HepG2 (cell line): ENCODE results near the gene HABP4. TPM values are rescaled to one million over a fixed set of nuclear protein-coding genes. Genes with fewer than 3 reads are reported as not detected.

Experiments
- ARNT ChIP-seq: fragments of 450-650 bp; IDR thresholded peaks from 2 replicates; pipeline ENCODE4 v1.6.1; 2017
- ELF4 ChIP-seq: sonication (generic); formaldehyde crosslinking; IDR thresholded peaks from 2 replicates; pipeline ENCODE4 v1.5.0; 2020; ENCODE audit warnings: missing genetic modification reagents, mild to moderate bottlenecking, moderate library complexity, borderline replicate concordance
- FOXK1 ChIP-seq: sonication (generic); formaldehyde crosslinking; IDR thresholded peaks from 2 replicates; pipeline ENCODE4 v1.4.0; 2020; ENCODE audit warnings: low read depth, missing genetic modification reagents, borderline replicate concordance
- HDAC2 ChIP-seq: sonication (generic); formaldehyde crosslinking; IDR thresholded peaks from 2 replicates; pipeline ENCODE4 v1.4.0; 2020; ENCODE audit warnings: missing genetic modification reagents
- IRF9 ChIP-seq: sonication (generic); formaldehyde crosslinking; IDR thresholded peaks from 2 replicates; pipeline ENCODE4 v1.8.0; 2022; ENCODE audit warnings: missing genetic modification reagents, mild to moderate bottlenecking, borderline replicate concordance
- POLR2AphosphoS2 ChIP-seq: IDR thresholded peaks from 2 replicates; pipeline ENCODE4 v1.6.1; 2011; ENCODE audit warnings: low read depth, low read length, improper control_type of control experiment
- PRDM4 ChIP-seq: sonication (generic); formaldehyde crosslinking; IDR thresholded peaks from 2 replicates; pipeline ENCODE4 v1.9.0; 2021; ENCODE audit warnings: missing genetic modification reagents, borderline replicate concordance
- SMAD3 ChIP-seq: sonication (generic); formaldehyde crosslinking; IDR thresholded peaks from 2 replicates; pipeline ENCODE4 v1.4.0; 2020; ENCODE audit warnings: missing genetic modification reagents
- SRSF4 ChIP-seq: fragments of 200-400 bp; formaldehyde crosslinking; IDR thresholded peaks from one replicate; pipeline ENCODE4 v1.6.1; 2018; ENCODE audit warnings: mild to moderate bottlenecking, low read depth, low read length, moderate library complexity; ENCODE audit not compliant: poor library complexity, severe bottlenecking
- TEAD3 ChIP-seq: optimal IDR thresholded peaks from 2 replicates; pipeline ENCODE3; 2016; ENCODE audit warnings: borderline replicate concordance
- ZFP62 ChIP-seq: sonication (generic); formaldehyde crosslinking; IDR thresholded peaks from 2 replicates; pipeline ENCODE4 v1.4.0; 2020; ENCODE audit warnings: missing genetic modification reagents
- ZNF143 ChIP-seq: sonication (generic); formaldehyde crosslinking; IDR thresholded peaks from 2 replicates; pipeline ENCODE4 v1.4.0; 2020; ENCODE audit warnings: missing genetic modification reagents
- ZNF30 ChIP-seq: sonication (generic); formaldehyde crosslinking; IDR thresholded peaks from 2 replicates; pipeline ENCODE4 v1.5.0; 2020; ENCODE audit warnings: mild to moderate bottlenecking, missing genetic modification reagents
- ZNF333 ChIP-seq: sonication (generic); formaldehyde crosslinking; IDR thresholded peaks from 2 replicates; pipeline ENCODE4 v1.4.0; 2020; ENCODE audit warnings: mild to moderate bottlenecking, missing genetic modification reagents, borderline replicate concordance
- ZNF350 ChIP-seq: sonication (generic); formaldehyde crosslinking; IDR thresholded peaks from 2 replicates; pipeline ENCODE4 v1.4.0; 2020; ENCODE audit warnings: mild to moderate bottlenecking, low read depth, missing genetic modification reagents, borderline replicate concordance
- ZNF496 ChIP-seq: sonication (generic); formaldehyde crosslinking; IDR thresholded peaks from 2 replicates; pipeline ENCODE4 v1.8.1; 2023; ENCODE audit warnings: mild to moderate bottlenecking, moderate library complexity, missing genetic modification reagents; ENCODE audit not compliant: insufficient replicate concordance
- ZNF713 ChIP-seq: sonication (generic); formaldehyde crosslinking; IDR thresholded peaks from 2 replicates; pipeline ENCODE4 v1.4.0; 2020; ENCODE audit warnings: mild to moderate bottlenecking, missing genetic modification reagents
- polyA plus RNA-seq, 8 experiments: library from polyadenylated mRNA; depleted of rRNA in 3 of 8; stranded (reverse) in 7 of 8; unstranded in 1 of 8; fragments of >200 nt; fragmentation: Illumina TruSeq in 4 of 8; extraction: Trizol in 4 of 8; gene quantifications; 2 replicates each; pipeline versions ENCODE4 v1.2.1 to v1.2.3, GENCODE V29; 2011 to 2016; ENCODE audit warnings: low read depth in 4 of 8, missing spikeins in 1 of 8, mixed read lengths in 1 of 8; ENCODE audit not compliant: insufficient read depth in 1 of 8
- total RNA-seq, 5 experiments: library from RNA; depleted of rRNA; stranded (reverse); fragments of >200 nt; fragmentation: Illumina TruSeq; extraction: Trizol; gene quantifications; 2 replicates each; pipeline ENCODE4 v1.2.3, GENCODE V29; 2016; ENCODE audit warnings: low read depth in 1 of 5
- TF ChIP-seq, protein P1 (sequence below): sonication (generic); formaldehyde crosslinking; IDR thresholded peaks from 2 replicates; pipeline ENCODE4 v1.8.1; 2023; ENCODE audit warnings: mild to moderate bottlenecking, missing genetic modification reagents
- TF ChIP-seq, protein P2 (sequence below): sonication (generic); formaldehyde crosslinking; IDR thresholded peaks from 2 replicates; pipeline ENCODE4 v1.5.0; 2020; ENCODE audit warnings: missing genetic modification reagents, mild to moderate bottlenecking, borderline replicate concordance
- TF ChIP-seq, protein P3 (sequence below): sonication (generic); formaldehyde crosslinking; IDR thresholded peaks from 2 replicates; pipeline ENCODE4 v1.4.0; 2020; ENCODE audit warnings: mild to moderate bottlenecking, missing genetic modification reagents

HABP4 gene
- total and polyA plus RNA-seq, 2 of the 13 experiments (the other 11 are each of a cell fraction or from before 2014, with no cell fraction given): 14.3 to 26.6 TPM

- TF ChIP-seq, protein P1, sequence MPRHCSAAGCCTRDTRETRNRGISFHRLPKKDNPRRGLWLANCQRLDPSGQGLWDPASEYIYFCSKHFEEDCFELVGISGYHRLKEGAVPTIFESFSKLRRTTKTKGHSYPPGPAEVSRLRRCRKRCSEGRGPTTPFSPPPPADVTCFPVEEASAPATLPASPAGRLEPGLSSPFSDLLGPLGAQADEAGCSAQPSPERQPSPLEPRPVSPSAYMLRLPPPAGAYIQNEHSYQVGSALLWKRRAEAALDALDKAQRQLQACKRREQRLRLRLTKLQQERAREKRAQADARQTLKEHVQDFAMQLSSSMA (CRISPR knock-in tag): peak; percentile 50; the same call in 1 of the 2 replicates
- no peak for TF ChIP-seq ARNT
- TF ChIP-seq HDAC2: peak; percentile 90
- TF ChIP-seq, protein P2, sequence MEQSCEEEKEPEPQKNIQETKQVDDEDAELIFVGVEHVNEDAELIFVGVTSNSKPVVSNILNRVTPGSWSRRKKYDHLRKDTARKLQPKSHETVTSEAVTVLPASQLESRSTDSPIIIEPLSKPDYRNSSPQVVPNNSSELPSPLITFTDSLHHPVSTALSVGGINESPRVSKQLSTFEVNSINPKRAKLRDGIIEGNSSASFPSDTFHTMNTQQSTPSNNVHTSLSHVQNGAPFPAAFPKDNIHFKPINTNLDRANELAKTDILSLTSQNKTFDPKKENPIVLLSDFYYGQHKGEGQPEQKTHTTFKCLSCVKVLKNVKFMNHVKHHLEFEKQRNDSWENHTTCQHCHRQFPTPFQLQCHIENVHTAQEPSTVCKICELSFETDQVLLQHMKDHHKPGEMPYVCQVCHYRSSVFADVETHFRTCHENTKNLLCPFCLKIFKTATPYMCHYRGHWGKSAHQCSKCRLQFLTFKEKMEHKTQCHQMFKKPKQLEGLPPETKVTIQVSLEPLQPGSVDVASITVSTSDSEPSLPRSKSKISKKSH (CRISPR knock-in tag): no peak
- no peak for TF ChIP-seq ZFP62 (CRISPR knock-in tag)
- TF ChIP-seq, protein P3, sequence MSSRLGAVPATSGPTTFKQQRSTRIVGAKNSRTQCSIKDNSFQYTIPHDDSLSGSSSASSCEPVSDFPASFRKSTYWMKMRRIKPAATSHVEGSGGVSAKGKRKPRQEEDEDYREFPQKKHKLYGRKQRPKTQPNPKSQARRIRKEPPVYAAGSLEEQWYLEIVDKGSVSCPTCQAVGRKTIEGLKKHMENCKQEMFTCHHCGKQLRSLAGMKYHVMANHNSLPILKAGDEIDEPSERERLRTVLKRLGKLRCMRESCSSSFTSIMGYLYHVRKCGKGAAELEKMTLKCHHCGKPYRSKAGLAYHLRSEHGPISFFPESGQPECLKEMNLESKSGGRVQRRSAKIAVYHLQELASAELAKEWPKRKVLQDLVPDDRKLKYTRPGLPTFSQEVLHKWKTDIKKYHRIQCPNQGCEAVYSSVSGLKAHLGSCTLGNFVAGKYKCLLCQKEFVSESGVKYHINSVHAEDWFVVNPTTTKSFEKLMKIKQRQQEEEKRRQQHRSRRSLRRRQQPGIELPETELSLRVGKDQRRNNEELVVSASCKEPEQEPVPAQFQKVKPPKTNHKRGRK (CRISPR knock-in tag): no peak
- no peak for TF ChIP-seq SMAD3
- TF ChIP-seq POLR2AphosphoS2: no peak
- peak; percentile 61 for TF ChIP-seq FOXK1 (CRISPR knock-in tag)
- TF ChIP-seq PRDM4 (CRISPR knock-in tag): no peak
- no peak; the same call in 1 of the 2 replicates for TF ChIP-seq IRF9 (CRISPR knock-in tag)
- TF ChIP-seq ZNF350 (CRISPR knock-in tag): peak; percentile 75; the same call in 1 of the 2 replicates
- TF ChIP-seq ELF4 (CRISPR knock-in tag): peak; percentile 39; the same call in 1 of the 2 replicates
- peak; percentile 29; the same call in 1 of the 2 replicates for TF ChIP-seq ZNF143 (CRISPR knock-in tag)
- no peak for TF ChIP-seq ZNF333 (CRISPR knock-in tag)
- no peak for TF ChIP-seq ZNF30 (CRISPR knock-in tag)
- TF ChIP-seq ZNF713 (CRISPR knock-in tag): no peak
- TF ChIP-seq ZNF496 (CRISPR knock-in tag): no peak
- no peak for TF ChIP-seq SRSF4
- peak; percentile 93 for TF ChIP-seq TEAD3
Measured at GRCh38 chr9:96491079-96491879, 41.3 kb downstream of the HABP4 start (continued).
